NOMO-1 (cell line): ENCODE results near the gene KRTAP5-1.

ENCODE experiments used
- DNase-seq, 2 experiments: peaks; one replicate each; lab custom pipeline; 2025; ENCODE audit not compliant: unreplicated experiment in 2 of 2; lab: John Stamatoyannopoulos, UW

Gene KRTAP5-1

DNA sequence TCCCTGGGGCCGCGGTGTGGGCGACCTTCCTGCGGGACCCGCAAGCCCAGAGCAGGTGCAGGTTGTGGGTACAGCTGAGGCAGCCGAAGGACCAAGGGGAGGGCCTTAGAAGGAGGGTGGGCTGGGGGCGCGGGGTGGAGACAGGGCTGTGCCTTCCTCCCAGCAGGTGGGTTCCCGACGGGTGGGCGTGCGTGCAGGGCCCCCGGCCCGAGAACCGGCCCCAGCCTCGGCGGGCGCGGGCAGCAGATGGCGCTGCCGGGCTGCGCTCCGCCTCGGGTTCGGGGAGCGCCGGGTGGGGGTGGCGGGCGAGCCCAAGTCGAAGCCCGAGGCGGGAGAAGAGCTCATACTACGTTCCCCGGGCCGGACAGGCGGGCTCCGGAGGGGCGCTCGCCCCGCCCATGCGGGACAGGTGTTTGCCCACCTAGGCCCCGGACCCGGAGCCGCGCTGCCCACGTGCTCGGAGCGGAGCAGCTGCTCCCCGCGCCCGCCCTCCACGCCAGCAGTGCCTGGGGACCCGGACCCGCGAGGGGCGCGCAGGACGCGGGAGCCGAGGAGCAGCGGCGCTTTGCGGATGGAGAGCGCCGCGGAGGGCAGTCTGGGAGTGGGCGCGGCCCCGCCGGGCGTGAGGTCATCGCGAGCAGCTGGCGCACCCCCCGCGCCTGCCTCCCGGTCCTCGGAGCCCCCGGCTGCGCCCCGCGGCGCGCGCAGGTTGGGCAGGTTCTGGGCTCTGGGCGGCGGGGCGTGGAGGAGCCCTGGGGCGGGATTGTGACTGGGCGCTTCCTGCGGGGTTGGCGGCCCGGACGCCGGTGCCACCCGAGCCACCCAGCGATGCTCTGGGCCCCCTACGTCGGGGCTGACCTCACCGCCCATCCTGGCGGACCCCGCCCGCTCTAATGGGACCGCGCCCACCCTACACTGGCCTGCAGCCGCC, 38.3 kb downstream of the KRTAP5-1 start:
- DNase-seq = peak; percentile 17 to 19

DNA sequence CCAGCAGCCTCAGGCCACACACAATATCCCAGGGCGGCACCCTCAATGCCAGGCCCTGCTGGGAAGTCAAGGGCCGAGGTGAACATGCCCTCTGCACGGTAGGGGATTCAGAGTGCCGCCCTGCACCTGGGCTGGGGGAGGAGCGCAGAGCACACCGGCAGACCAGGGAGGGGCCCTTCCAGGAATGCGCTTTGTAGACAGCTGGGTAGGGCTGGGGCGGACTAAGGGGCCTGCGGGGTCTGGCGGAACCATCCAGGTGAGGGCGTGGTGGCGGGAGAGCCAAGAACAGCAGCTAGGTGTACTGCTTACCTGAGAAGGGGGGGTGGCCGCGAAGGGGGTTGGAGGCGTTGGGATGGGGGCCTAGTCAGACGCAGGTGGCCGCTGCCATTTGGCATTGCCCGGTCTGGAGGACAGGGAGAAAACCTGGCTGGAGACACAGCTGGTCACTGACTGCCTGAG, 39.0 kb downstream of the KRTAP5-1 start:
- no peak for DNase-seq

DNA sequence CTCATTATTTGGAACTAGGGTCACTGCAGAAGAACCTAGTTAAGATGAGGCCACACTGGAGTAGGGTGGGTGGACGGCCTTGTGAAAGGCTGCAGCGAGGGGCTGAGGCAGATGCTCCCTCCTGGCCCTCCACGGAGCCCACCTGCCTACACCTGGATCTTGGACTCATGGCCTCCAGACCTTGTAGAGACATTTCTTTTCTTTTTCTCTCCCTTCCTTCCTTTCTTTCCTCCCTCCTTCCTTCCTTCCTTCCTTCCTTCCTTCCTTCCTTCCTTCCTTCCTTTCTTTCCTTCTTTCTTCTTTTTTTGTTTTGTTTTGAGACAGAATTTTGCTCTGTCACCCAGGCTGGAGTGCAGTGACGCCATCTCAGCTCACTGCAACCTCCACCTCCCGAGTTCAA, 39.7 kb downstream of the KRTAP5-1 start:
- no peak for DNase-seq

DNA sequence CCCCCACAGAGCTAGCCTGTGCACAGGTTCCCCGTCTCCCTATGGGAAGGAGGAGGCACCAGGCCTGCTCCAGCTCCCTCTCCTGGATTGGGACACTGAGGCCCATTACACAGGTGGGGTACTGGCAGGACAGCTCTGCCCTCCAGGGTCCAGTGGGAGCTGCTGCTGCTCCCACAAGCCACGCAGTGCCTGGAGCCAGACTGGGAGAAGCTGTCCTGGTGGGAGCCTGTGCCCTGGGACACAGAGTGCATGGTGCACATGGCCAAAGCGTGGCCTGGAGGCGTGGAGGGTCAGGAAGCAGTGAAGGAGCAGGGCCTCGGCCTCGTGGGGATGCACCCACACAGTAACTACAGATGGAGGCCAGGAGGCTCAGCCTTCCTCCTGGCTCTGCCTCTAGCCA, 40.5 kb downstream of the KRTAP5-1 start:
- DNase-seq = no peak

DNA sequence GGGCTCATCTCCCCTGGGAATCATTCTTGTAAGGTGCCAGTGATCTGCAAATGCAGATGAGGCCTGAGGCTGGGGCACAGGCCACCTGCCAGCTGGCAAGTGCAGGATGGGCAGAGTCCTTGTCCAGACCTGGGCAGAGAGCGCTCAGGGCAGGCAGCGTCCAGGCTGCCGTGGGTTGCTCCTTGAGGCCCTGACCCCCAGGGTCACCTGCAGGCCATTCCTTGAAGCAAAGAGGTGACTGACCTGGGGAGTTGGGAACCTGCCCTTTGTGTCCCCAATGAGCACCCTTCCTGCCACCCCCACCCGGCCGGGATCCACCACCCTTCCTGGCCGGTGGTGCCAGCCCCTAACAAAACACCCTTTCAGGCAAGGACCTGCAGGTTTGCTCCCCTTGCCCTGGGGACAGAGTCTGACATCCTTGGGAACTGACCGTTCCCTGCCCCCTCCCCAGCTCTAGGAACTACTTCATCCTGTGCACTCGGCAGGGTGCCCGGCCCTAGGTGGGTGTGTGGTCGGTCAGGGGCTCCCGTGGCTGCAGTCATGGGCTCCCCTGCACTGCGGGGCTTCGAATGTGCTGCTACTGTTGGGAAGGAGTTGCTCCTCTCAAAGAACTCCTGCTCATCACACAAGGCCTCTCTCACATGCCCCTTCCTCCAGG, 41.3 kb downstream of the KRTAP5-1 start:
- DNase-seq = no peak

DNA sequence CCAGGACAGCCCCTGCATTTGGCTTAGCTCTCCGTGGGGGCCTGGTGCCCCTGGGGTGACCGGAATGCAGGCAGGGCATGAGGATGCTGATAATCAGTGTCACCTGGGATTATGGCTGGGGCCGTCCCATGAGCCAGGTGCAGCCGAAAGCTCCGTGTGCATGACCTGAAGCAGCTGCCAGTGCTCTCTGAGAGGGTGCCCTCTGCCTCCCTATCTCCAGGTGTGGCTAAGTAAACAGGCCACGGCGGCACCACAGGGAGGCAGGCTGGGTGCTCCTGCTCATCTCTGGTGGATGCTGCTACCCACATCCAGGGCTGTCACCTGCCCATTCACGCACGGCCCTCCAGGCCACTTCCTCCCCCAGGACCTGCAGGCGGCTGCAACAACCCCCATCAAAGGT, 42.8 kb downstream of the KRTAP5-1 start:
- DNase-seq = no peak

DNA sequence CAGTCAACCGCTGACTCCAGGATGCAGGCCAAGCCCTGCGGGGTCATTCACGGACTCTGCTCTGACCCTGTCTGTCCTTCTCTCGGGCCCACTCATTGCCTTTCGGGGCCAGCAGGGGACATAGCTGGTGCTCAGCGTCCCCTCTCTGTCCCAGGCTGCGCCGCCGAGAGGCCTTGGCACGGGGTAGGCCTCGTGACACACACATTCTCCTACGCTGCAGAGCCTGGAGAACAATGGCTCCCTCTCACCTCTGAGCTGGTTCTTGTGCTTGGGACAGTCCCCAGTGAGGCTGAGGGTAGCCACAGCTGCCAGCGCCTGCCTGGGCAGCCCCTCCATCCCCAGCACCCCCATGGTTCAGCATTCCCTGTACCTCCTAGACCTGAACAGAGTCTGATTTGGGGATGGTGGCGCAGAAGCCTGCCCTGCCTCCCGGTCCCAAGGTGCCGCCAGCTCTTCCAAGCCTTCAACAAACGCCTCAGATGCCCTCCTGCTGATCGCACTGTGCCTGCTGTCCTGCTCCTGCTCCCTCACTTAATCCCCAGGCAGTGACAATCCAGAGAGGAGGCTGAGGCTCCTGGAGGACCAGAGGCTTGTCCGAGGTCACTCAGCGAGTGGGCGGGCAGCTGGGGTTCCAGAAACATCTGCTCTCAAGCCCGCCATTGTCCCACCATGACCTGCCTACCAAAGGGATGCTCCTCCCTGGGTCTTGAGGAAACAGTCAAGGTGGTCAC, 43.4 kb downstream of the KRTAP5-1 start:
- no peak for DNase-seq

DNA sequence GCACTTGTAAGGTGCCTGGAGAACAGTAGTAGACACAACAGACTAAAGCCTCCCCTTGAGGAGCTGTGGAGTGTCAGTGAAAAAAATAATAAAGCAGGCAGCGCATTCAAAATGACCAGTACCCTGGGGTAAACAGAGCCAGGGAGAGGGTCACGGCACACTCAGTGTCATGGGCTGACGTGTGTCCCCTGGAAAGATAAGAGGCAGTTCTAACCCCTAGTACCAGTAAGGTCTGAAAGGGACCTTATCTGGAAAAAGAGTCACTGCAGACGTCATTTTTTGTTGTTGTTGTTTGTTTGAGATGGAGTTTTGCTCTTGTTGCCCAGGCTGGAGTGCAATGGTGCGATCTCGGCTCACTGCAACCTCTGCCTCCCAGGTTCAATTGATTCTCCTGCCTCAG, 45.0 kb downstream of the KRTAP5-1 start:
- no peak for DNase-seq

DNA sequence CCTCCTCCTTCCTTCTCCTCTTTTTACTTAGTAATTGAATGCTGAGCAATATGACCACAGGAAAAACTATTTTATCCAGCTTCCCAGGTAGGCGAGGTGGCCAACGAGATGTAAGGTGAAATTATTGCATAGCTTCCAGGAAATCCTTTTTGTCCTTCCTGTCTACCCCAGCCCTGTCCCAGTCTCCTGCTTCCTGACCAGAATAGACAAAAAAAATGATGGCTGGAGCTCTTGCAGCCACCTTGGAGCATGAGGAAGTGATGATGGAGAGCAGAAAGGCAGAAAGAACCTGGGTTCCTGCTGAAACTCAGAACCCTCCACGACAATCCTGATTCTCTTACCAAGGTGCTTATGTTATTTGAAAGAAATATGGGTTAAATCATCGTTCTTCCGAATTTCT, 46.9 kb downstream of the KRTAP5-1 start:
- no peak for DNase-seq

DNA sequence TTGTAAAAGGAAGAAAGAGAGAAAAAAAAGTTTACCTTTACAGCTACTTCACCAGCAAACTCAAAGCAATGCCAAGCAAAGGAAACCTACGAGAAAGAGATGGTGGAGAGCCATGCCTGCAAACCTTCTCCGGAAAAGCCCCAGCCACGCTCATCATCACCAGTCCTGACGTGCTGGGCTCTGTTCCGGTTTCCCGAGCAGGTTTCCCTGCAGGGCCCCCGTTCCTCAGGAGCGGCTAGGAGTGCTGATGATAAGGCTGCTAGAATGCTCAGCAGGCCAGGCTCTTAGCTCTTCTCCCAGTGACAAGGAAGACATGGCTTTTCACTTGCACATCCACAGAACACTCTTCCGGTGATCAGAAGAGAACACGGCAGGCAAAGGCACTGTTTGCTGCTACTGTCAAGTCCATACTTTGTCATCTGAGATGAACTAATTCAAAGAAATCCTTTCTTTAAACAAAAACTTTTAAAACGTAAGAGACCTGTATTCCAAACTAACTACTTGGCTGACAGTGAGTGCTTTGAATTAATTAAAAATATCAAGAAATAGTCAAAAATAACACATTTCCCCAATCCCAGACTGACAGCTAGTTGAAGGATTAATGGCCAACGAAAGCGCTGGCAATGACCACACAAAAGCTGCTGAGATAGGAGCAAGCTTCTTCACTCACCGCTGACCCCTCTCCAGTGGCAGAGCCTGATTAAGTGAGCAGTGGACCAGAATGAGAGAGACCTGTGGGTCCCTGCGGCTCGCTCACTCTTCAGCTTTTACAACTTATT, 48.8 kb downstream of the KRTAP5-1 start:
- DNase-seq = no peak

DNA sequence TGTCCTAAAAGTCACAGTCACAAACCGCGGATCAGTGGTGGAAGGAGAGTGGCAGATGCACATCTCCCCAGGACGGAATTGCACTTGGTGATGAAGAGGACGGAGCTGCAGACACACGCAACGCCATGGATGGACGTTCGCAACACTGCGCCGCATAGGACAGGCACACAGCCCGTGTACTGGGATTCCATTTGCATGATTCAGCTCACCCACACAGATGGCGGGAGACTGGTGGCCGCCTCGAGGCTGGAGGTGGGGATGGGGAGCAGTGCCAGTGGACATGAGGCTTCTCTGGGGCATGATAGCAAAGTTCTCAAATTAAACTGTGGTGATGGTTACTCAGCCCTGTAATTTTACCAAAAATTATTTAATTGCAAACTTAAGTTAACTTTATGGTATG, 50.4 kb downstream of the KRTAP5-1 start:
- no peak for DNase-seq
